ENCODE results near the gene KDM5A.

DNA sequence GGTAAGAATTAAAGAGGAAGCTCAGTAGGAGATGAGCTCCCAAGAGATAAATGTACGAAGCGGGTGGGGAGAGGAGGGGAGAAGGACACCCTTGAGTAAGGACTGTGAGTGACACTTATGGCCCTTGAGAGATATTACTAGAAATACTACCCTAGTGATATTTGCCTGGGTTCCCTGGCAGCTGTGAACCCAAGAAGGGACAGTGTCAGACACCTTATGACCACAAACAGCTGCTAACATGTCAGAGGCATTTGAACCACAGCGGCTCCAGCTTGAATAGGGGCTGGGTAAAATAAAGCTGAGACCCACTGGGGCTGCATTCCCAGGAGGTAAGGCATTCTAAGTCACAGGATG lies 155.5 kb downstream of the KDM5A start:
- TF ChIP-seq MYC (IDR thresholded peaks at IDR 0.05; ENCODE audit: low read depth, low read length) = no peak
- TF ChIP-seq, protein P1, sequence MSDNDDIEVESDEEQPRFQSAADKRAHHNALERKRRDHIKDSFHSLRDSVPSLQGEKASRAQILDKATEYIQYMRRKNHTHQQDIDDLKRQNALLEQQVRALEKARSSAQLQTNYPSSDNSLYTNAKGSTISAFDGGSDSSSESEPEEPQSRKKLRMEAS (IDR thresholded peaks at IDR 0.05; ENCODE audit: insufficient read depth, insufficient read length) = no peak
- TF ChIP-seq EZH2 (IDR thresholded peaks at IDR 0.05; ENCODE audit: borderline replicate concordance, low read depth, low read length, severe bottlenecking) = no peak
- TF ChIP-seq, protein P2, sequence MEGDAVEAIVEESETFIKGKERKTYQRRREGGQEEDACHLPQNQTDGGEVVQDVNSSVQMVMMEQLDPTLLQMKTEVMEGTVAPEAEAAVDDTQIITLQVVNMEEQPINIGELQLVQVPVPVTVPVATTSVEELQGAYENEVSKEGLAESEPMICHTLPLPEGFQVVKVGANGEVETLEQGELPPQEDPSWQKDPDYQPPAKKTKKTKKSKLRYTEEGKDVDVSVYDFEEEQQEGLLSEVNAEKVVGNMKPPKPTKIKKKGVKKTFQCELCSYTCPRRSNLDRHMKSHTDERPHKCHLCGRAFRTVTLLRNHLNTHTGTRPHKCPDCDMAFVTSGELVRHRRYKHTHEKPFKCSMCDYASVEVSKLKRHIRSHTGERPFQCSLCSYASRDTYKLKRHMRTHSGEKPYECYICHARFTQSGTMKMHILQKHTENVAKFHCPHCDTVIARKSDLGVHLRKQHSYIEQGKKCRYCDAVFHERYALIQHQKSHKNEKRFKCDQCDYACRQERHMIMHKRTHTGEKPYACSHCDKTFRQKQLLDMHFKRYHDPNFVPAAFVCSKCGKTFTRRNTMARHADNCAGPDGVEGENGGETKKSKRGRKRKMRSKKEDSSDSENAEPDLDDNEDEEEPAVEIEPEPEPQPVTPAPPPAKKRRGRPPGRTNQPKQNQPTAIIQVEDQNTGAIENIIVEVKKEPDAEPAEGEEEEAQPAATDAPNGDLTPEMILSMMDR (IDR thresholded peaks at IDR 0.05; ENCODE audit: extremely low read depth in 1 of 2, insufficient read depth in 1 of 2, low read depth in 1 of 2, low read length in 2 of 2) = no peak
- TF ChIP-seq POLR2AphosphoS5 (IDR thresholded peaks at IDR 0.05; ENCODE audit: insufficient read depth, low read depth, low read length) = no peak
- no peak for TF ChIP-seq POLR2A (IDR thresholded peaks at IDR 0.05; ENCODE audit: low read depth, low read length)
- TF ChIP-seq JUN (IDR thresholded peaks at IDR 0.05; ENCODE audit: borderline replicate concordance, insufficient read depth, insufficient read length, low read depth) = no peak

All from endothelial cell of umbilical vein (primary cell).